Right forelimb (tissue), 1 donor: ENCODE results near the gene KIFBP.
"Not testable (repeated sequence)": the region's sequence is repeated elsewhere in the genome, so short reads cannot be mapped to it uniquely, and the experiment has no call there.

Source experiments
- DNase-seq: peaks from one replicate; pipeline ENCODE4 v3.0.0-alpha.2; 2018

Gene KIFBP

GRCh38 chr10:68988530-68989316 is at the start of gene KIFBP:
TSS of gene KIFBP (plus strand) at chr10:68988803. CDS start at chr10:68988833, 30 bp downstream.
- DNase-seq = peak; percentile 92

GRCh38 chr10:68938884-68939283 is 49.7 kb upstream of the KIFBP start:
- no peak for DNase-seq

GRCh38 chr10:68940917-68941316 is 47.7 kb upstream of the KIFBP start:
- DNase-seq = not testable (repeated sequence)

- DNase-seq = no peak
These were observed 38.0 kb upstream of the KIFBP start for GRCh38 chr10:68950598-68950997.

- no peak for DNase-seq
These were observed 33.7 kb upstream of the KIFBP start for GRCh38 chr10:68954904-68955303.

GRCh38 chr10:68955355-68955831 is 33.2 kb upstream of the KIFBP start:
- no peak for DNase-seq

- DNase-seq = peak; percentile 92
These were observed 32.6 kb upstream of the KIFBP start, which contains the start of gene DDX21 for GRCh38 chr10:68955832-68956532. TSS of gene DDX21 (plus strand) at chr10:68956170. CDS start at chr10:68956226, 56 bp downstream.

GRCh38 chr10:68957284-68957615 is 31.4 kb upstream of the KIFBP start:
- DNase-seq = no peak

- DNase-seq = no peak
These were observed 30.9 kb upstream of the KIFBP start for GRCh38 chr10:68957654-68958053.

- DNase-seq = no peak
These were observed 28.7 kb upstream of the KIFBP start for GRCh38 chr10:68959695-68960527.

- no peak for DNase-seq
These were observed 25.5 kb upstream of the KIFBP start for GRCh38 chr10:68963151-68963550.

- DNase-seq = no peak
These were observed 14.6 kb upstream of the KIFBP start for GRCh38 chr10:68973975-68974374.

- not testable (repeated sequence) for DNase-seq
These were observed 12.6 kb upstream of the KIFBP start for GRCh38 chr10:68975936-68976473.

GRCh38 chr10:68979738-68980137 is 8.9 kb upstream of the KIFBP start:
- DNase-seq = not testable (repeated sequence)

- no peak for DNase-seq
These were observed 7.5 kb upstream of the KIFBP start for GRCh38 chr10:68981074-68981473.

- no peak for DNase-seq
These were observed 6.2 kb upstream of the KIFBP start for GRCh38 chr10:68982389-68982788.

GRCh38 chr10:68987611-68988010 is 992 bp upstream of the KIFBP start:
- no peak for DNase-seq

GRCh38 chr10:68989317-68989990 is 851 bp downstream of the KIFBP start:
- no peak for DNase-seq

GRCh38 chr10:68992636-68993440 is 4.2 kb downstream of the KIFBP start:
- DNase-seq = no peak

GRCh38 chr10:68997211-68997610 is 8.6 kb downstream of the KIFBP start:
- no peak for DNase-seq

GRCh38 chr10:69004821-69005220 is 16.2 kb downstream of the KIFBP start:
- no peak for DNase-seq
